B cell (primary cell): Measurements from ENCODE around the gene OXCT1.

Experiments
- EZH2 ChIP-seq: IDR thresholded peaks from 2 replicates; pipeline ENCODE4 v1.6.1; 2012; ENCODE audit warnings: borderline replicate concordance, low read depth, mild to moderate bottlenecking, moderate library complexity, low read length; ENCODE audit not compliant: insufficient read depth, poor library complexity, severe bottlenecking
- TF ChIP-seq, protein P1 (sequence below): fragments of 200-600 bp; IDR thresholded peaks from one replicate; pipeline ENCODE4 v1.8.0; 2022; ENCODE audit warnings: antibody characterized with exemption, mild to moderate bottlenecking

DNA sequence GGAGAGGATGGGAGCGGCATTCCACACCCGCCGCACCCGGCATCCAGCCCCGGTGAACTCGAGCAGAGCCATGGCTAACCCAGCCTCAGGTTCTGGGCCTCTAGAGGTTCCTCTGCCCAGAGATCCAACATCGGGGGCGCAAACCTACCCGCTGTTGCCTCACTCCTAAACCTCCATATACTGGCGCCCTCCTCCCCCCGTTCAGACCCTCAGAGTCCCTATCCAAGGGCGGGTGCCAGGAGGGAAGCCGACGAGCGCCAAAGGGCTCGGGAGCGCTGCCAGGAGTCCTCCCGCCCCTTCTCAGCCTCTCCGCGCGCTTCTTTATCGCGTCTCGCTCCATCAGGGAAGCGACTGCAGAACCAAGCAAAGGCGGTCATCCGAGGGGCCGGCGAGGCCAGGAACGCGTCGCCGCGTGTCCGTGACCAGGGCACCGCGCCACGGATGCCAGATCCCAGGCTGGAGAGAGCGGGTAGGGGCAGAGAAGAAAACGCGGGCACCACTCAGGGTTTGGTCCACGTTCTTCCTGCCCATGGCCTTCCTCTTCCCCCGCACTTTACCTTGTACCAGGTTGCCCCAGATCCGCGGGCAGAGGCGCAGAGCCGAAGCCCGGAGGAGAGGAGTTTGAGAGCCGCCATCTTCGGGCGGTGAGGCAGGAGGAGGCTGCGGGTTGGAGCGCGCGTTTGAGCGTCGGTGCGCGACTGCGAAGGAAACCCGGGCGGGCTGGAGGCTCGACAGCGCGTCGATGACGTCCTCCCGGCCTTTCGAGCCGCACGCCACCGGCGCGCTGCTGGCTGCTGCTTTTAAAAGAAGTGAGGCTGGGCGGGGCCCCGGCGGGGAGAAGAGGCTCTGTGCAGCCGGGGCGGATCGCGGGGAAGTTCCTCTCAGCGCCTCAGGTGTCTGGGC, at the start of gene OXCT1:
- TF ChIP-seq, protein P1, sequence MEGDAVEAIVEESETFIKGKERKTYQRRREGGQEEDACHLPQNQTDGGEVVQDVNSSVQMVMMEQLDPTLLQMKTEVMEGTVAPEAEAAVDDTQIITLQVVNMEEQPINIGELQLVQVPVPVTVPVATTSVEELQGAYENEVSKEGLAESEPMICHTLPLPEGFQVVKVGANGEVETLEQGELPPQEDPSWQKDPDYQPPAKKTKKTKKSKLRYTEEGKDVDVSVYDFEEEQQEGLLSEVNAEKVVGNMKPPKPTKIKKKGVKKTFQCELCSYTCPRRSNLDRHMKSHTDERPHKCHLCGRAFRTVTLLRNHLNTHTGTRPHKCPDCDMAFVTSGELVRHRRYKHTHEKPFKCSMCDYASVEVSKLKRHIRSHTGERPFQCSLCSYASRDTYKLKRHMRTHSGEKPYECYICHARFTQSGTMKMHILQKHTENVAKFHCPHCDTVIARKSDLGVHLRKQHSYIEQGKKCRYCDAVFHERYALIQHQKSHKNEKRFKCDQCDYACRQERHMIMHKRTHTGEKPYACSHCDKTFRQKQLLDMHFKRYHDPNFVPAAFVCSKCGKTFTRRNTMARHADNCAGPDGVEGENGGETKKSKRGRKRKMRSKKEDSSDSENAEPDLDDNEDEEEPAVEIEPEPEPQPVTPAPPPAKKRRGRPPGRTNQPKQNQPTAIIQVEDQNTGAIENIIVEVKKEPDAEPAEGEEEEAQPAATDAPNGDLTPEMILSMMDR, result no peak
- no peak for TF ChIP-seq EZH2
